ENCODE results near the gene PLCZ1. TPM values are rescaled to one million over a fixed set of nuclear protein-coding genes. Genes with fewer than 3 reads are reported as not detected.
"Not testable (repeated sequence)": the region's sequence is repeated elsewhere in the genome, so short reads cannot be mapped to it uniquely, and the experiment has no call there.

Gene PLCZ1
- total RNA-seq, 1 donor from 2014 or later: not detected

DNA sequence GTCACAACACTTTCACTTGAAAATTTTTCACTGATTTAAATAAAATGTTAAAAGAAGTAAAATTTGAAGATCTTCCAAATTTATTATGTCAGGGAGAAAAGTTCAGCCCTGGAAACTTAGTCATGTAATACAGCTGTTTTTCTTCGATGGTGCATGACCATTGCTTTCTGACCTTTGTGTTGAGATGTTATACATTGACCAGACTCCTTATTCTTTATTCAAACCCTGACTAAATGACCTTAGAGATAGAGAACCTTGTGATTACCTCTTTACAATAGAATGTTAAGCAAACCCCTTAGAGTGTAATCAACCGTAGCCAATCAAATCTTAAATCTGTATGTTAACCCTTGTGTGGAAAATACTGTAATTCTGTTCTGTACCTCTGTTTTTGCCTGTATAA lies 34.5 kb downstream of the PLCZ1 start:
- no peak for DNase-seq (ENCODE audit: low spot score)

DNA sequence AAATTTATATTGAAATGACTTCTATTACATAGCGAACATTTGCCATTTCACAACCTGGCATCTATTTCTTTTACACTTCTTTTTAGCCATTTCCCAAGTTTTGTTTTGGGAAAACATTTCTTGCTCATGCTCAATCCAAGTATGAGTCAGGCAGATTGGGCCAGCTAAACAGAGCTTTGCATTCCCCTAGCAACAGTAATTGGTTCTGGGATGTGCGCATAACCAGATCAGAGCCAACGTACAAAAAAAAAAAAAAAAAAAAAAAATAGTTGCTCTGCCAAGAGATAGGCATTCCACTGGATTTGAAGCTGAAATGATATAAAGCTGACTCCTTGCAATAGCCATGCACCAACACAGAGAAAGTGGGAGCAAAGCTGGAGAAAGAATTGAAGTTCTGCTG lies 37.5 kb downstream of the PLCZ1 start:
- DNase-seq (ENCODE audit: low spot score): no peak

DNA sequence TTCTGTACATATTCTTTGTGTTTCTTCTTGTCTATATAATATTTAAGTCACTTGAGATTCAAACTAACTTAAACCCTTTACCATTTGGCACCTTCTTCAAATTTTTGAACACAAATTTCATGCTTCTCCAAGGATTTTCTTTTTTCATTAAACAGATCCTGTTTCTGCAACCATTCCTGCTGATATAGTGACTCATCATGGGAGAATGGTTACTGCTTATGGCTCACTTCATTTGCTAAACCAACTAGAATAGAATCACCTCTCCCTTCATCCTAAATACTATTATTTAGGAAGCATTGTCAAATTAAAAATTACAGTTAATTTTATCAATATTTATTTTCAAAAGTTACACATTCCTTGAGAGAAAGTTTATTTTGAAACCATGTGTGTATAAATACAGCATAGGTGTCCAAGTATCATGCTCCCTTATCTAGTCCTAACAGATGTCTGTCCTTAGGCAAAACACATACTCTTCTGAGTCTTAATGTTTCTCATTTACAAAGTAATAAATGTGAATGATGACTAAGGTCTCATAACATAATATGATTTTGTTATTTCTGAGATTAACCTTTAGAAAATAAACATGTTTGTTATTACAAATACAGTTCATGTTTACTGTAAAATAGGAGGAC lies 40.7 kb downstream of the PLCZ1 start:
- no peak for DNase-seq (ENCODE audit: low spot score)

DNA sequence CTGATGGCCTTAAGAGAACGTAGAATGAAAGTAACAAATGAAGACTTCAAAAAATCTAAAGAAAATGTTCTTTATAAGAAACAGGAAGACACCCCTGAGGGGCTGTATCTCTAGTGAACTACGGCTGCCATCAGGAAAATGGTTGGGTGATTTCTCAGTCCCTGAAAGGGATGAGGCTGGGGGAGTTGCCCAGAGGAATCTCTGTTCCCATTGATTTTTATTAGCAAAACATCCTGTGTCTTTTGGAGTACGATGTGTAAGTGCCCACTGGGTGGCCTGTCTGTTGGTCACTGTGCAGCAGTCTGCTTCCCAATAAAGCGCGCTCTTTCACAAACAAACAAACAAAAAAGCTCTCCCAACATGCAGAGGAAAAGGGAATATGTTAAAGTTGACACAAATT lies 43.8 kb downstream of the PLCZ1 start:
- DNase-seq (ENCODE audit: low spot score): not testable (repeated sequence)

DNA sequence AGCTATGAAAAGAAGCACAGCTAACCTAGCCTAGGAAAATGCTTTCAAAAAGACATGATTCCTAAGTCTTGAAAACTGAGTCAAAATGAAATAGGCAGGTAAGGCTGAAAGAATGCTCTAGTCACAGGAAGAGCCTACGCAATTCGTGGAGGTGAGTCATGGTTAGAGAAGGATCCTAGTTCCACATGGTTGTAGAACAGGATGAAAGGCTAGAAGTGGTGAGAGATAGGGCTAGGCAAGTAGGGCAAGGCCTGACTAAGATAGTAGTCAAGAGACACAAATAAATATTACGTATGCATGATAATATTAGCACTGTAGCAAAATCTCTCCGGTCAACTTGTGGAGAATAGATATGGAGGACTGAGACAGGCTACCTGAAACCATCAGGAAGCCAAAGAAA lies 47.2 kb downstream of the PLCZ1 start:
- no peak for DNase-seq (ENCODE audit: low spot score)

DNA sequence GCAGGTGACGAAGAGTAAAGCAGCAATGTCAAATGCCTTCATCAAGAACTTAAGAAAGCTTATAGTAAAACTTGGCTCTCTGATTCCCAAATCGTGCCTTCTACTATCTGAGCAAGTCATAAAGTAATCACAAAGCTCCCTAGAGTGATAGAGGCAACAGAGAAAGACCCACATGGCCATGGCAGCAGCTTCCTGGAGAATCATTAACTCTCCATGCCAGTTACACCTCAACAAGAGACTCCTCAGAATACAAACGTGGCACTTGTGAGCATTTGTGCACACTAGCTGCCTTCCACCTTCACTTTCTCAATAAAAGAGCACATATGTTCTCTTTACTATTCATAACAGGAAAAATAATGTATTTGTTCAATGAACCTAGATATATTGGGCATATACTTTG lies 48.0 kb downstream of the PLCZ1 start:
- no peak for DNase-seq (ENCODE audit: low spot score)

DNA sequence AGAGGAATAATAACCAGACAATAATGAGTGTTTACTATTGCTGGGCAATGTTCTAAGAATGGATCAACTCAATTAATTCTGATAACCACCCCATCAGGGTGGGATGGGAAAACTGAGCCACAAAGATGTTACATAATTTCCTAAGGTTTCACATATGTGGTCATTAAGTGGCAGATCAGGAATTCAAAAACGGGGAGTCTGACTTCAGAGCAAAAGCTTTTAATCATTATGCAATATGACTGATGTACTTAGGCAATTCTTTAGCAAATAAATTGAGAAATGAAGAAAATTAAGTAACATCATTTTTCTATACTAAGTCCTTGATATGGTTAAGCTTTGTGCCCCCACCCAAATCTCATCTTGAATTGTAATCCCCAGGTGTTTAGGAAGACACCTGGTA lies 53.4 kb downstream of the PLCZ1 start:
- DNase-seq (ENCODE audit: low spot score): no peak

DNA sequence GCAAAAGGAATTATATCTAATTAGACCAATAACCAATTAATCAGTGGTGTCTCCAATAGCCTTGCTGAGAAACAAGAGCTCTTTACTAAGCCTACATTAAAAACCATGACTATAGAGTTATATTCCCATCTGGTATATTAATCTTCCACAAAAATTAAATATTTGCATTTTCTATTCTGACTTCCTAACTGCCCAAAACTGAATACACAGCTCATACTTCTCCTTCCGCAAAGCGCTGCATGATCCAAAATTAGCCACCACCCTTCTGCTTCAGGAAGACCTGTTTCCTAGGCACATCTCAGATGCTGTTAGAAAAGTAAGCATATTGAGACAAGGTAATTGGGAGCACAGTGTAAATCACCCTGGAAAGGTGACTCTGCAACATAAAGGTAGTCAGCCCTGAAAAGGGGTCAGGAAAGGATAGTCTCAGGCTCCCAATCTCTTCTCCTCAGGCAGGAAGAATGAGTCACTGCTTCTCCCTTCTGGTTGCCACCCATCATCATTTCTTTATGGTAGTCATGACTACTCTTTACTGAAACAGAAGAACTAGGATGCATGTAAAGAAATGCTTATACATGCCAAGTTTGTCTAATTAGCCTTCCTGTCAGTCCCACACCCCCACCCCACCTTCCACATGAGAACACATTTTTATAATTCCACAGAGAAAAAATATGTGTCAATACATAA lies 54.3 kb downstream of the PLCZ1 start:
- no peak for DNase-seq (ENCODE audit: low spot score)

DNA sequence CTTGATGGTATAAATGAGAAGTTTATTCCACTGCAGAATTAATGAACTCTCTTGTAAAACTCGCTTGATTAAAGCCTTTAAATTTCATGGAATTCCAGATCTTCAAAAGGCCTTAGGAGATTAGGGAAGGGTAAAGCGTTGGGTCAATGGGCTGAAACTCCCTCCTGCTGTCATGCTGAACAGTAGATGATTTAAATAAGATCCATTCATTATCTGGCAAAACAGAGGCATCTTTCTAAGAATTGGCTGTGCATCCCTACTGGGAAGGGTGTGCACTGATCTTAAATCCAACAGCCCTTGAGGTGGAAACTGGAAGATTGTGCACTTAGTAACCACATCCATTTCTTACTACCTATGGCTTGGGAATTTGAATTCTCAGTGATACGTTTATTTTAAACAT lies 56.0 kb downstream of the PLCZ1 start:
- DNase-seq (ENCODE audit: low spot score): no peak

DNA sequence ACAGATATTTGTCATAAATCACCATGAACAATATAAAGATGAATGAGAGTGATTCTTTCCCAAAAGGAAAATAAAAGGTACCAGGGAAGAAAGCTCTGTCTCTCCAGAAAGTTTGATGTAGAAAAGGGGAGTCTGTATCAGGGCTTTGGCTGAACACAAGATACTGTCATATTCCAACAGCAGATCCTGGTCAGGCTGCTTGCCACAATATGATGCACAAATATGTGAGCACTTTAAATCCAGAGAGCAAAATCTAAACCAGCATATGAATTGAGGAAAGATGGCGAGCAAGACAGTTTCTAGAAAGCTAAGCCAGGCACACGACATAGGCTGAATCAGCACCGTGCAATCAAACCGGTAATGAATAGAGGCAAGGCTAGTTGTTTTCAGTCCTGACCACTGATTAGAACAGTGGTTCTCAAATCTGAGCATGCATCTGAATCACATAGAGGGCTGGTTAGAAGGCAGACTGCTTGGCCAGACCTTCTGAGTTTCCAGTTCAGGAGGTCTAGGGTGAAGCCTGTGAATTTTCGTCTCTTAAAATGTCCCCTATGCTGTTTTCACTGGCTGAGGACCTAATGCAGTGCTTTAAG lies 60.7 kb downstream of the PLCZ1 start:
- DNase-seq (ENCODE audit: low spot score): no peak

DNA sequence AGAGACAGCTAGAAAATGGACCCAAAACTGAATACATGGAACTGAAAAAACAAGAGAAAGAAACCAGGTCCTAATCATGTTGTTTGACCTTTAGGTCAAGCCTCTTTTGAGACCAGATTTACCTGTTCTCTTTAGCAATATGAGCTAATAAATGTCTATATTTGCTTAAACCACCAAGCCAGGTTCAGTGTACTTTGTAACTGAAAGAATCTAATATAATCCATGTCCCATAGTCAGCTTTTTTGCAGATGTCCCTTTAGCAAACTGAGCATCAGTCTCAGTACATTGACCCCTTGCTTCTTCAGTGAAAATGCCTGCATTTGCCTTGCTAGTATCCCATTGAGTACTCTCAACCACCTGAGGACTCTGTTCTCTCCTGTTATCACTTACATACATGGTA lies 61.7 kb downstream of the PLCZ1 start:
- DNase-seq (ENCODE audit: low spot score): no peak

DNA sequence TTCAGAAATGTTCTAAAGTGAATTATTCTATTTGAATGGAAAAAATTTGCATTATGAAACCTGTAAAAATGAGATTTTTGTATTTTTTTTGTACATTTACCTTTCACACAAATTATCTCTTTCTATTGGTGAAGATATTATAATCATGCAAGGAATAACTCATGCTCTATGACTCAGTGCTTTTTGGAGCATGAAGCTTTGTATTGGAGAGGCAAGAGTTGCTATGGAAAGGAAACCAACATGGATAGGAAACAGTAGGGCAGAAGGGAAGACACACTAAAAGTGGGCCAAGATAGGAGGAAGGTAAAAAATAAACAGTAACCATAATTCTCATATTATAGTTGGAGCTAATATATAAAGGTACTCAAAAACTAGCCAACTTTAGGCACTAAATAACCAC lies 79.0 kb downstream of the PLCZ1 start:
- no peak for DNase-seq (ENCODE audit: low spot score)

DNA sequence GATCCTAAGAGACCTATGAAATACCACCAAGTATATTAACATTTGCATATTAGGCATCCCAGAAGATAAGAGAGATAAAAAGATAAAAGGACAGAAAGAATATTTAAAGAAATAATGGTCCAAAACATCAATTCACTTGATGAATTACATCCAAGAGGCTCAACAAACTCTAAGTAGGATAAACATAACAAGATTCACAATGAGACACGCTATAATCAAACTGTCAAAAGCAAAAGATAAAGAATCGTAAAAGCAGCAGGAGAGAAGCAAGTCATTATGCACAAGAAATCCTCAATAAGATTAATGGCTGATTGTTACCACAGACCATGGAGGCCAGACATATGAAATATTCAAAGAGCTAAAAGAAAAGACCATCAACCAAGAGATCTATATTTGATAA lies 79.6 kb downstream of the PLCZ1 start:
- DNase-seq (ENCODE audit: low spot score): no peak

DNA sequence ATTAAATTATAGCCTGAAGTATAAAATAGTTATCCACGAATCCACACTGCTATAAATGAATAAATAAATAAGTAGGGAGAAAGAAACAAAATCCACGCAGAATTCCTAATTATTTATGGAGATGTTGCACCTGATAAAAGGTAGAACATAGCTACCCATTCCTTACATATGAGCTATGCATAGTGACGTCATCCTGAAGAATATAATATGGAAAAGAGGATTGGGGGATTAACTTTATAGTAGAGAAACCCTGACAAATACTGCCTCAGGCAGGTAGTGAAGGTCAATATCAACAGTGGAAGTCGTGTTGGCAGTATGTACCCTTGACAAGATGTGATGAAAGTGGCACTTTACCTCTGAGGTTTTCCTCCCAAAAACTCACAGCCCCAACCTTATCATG lies 82.5 kb downstream of the PLCZ1 start:
- no peak for DNase-seq (ENCODE audit: low spot score)

DNA sequence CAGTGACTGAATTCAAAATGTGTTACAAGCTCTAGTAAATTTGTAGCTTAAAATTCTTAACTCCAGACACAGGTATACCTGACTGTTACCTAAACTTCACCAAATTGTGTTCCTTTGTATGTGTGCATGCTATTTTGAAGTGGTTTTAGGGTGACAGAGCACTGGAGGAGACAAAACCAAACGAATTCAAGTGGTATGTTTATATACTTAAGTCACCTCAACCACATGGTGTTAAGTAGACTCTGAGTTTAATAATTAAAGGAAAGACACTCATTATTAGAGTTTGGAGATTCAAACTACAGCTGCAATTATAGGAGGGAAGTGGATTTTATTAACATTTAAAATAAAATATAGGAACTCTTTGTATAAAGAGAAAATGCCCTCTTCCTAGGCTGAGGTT lies 84.3 kb downstream of the PLCZ1 start:
- DNase-seq (ENCODE audit: low spot score): no peak

DNA sequence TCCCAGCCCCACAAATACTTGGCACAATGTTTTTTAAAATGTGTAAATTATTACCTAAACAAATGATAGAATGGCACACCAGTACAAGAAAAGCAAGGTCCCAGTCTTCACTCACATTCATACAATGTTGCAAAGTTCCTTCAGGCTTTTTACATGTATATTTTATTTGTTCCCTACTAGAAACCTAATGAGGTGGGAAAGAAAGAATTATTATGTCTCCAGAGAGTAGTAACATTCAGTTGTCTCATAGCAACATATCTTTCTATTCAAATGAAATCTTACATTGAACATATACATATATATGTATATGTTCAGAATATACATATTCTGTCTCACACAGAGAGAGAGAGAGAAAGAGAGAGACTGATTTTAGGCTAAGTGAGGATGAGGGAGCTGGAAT lies 85.2 kb downstream of the PLCZ1 start:
- DNase-seq (ENCODE audit: low spot score): no peak

DNA sequence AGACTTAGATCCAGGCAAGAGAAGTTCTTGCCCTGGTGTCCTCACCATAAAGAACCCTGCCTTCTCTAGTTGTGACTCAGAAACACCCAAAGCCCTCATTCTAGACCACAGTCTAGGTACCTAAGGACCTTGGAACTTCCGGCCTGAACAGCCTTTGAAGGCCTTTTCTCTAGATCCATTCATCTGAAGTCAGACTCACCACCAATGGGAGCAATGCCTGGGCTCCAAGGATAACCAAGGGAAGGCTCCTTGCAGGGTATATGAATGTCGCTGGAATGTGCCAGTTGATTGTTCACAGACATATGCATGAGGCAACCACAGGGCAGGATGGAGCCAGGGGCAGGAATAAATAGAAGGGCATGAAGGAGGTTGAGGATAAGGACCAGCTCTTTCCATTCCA lies 86.3 kb downstream of the PLCZ1 start:
- no peak for DNase-seq (ENCODE audit: low spot score)

DNA sequence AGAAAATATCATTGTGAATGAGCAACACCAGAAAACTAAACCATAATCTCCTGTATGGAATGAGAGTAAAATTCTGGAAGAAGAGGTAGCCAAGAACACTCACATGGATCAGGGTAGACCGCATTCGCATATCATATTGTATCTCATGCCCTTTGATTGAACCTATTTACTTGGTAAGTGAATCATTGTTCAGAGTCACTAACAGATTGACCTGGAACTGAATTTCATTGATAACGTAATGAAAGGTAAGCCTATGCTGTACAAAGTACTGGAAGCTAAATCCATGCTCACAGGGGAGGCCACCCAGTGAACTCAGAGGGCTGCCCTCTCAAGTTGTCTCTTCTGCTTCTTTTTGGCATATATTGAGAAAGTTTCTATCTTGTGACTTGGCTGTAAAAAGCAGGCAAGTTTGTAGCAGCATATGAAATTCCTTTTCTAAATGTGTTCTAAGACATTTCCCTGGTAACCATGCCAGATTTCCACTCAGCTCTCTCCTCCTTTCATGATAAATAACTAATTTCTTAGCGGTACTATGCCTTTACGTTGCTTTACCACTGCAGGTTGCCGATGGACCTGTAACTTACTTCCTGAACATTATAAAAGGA lies 91.4 kb downstream of the PLCZ1 start:
- DNase-seq (ENCODE audit: low spot score): no peak

DNA sequence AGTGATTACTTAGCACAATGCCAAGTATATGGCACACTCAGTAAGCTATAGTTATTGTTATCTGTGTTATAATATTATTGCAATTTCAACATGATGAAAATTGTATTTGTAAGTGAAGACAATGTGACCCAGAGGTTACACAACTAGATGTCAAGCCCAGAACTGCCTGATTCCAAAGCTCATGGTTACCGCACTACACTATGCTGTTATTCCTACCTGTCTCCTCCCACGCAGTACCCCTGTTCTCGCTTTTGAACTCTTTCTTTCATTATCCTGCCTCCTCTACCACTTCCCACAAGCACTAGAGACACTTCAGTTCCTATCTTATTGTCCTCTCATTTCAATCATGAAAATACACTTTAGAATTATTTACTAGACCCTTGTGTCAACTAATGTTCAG lies 93.2 kb downstream of the PLCZ1 start:
- no peak for DNase-seq (ENCODE audit: low spot score)

DNA sequence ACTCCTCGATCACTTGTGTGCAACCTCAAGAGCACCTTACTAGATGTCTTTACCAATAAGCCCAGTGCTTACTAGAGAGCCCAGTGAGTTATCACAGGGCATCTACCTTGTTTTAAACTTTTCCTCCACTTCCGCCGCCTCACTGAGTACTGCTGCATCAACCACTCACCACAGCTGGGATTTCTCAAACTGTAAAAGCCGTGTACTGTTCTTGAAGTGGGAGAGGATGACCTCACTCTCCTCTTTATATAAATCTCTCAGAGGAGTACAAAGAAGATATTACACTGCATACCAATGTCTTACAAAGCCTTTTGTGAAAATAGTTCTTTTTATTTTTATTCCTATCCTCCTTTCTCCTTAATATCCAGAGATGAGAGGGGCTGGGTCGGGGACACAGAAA lies 94.1 kb downstream of the PLCZ1 start:
- no peak for DNase-seq (ENCODE audit: low spot score)

DNA sequence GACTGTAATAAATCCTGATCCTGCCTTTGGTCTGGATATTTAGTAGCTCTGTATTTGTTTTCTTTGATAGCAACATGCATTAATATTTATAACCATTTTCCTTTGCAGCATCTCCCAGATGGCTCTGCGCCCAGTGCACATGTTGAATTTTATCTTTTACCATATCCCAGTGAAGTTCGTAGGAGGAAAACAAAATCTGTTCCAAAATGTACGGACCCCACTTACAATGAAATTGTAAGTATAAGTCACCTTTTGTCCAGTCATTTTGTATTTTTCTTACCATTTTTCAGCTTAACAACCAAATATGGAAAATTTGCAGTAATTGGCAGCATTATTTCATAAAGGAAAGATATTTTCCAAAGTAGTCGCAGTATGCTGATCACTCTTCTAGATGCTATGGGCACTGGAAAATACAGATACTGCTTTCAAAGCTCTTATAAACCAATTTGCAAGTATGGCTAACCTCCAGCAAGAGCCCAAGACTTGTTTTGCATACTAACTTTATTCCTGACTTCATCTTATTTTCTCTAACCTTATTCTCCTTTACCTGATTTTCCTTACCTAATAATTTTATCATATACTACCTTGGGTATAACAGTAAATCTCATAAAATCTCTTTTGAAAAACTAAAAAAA lies 97.4 kb downstream of the PLCZ1 start:
- no peak for DNase-seq (ENCODE audit: low spot score)

DNA sequence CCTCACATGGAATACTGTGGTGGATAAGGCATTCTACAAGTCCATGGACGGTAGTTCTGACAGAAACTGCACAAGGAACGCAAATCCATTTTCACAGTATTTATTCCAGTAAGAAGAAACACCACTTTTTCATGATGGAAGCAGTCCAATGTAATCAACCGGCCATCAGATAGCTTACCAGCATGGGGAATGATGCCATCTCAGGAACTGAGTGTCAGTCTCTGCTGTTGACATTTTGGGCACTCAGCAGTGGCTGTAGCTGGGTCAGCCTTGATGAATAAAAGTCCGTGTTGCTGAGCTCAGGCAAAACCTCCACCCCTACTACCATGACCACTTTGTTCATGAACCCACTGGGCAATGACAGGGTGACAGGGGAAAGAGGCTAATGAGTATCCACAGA lies 103.4 kb downstream of the PLCZ1 start:
- DNase-seq (ENCODE audit: low spot score): no peak

All from mesenteric fat pad (tissue), 1 donor.